Dendritic cell treated with granulocyte-macrophage colony-stimulating factor and Interleukin-4, amounts not matched to agents 40 ng/mL and 50 ng/mL, for 4 days (primary cell): ENCODE measurements around the gene LDLRAD4.

ENCODE experiments used
- H3K27ac Mint-ChIP-seq: one replicate; pipeline ENCODE4 v1.8.0; 2022; ENCODE audit warnings: mild to moderate bottlenecking, mixed read lengths
- H3K27me3 Mint-ChIP-seq: one replicate; pipeline ENCODE4 v1.8.0; 2022; ENCODE audit warnings: mild to moderate bottlenecking, mixed read lengths
- H3K36me3 Mint-ChIP-seq: one replicate; pipeline ENCODE4 v1.8.0; 2022; ENCODE audit warnings: low read depth, mixed read lengths
- H3K4me1 Mint-ChIP-seq: one replicate; pipeline ENCODE4 v1.8.0; 2022; ENCODE audit warnings: low read depth, mixed read lengths
- H3K4me3 Mint-ChIP-seq: one replicate; pipeline ENCODE4 v1.8.0; 2022; ENCODE audit warnings: mild to moderate bottlenecking, moderate library complexity, mixed read lengths
- H3K9me3 Mint-ChIP-seq: one replicate; pipeline ENCODE4 v1.8.0; 2022; ENCODE audit warnings: mixed read lengths
- intact Hi-C: fragments of 100-400 bp; cut with micrococcal nuclease; formaldehyde crosslinking; loops from one replicate; pipeline ENCODE4 v1.15.0; 2022

LDLRAD4 gene

DNA sequence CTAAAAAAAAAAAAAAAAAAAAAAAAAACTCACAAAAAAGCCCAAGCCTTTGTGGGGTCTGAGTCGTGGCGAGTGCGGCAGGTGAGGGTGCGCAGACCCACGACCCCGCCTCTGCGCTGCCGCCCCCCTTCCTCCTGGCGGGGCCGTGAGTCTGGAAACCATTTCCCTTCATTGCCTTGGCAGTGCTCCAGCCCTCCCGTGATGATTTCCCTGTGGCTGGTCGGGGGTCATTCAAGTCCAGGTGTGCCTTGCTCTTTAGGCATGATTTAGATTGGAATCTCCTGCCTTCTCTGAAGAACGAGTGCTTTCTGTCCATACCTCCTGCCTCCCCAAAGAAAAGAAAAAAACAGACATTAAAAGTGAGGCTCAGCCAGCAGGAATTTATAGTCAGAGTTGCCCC, 346.0 kb downstream of the LDLRAD4 start:
- no peaks in the 10 kb centered on the region for H3K27me3 Mint-ChIP-seq
- no peaks in the 10 kb centered on the region for H3K36me3 Mint-ChIP-seq
- H3K4me3 Mint-ChIP-seq, result no peak overlapping the region
- intact Hi-C loops, result loop anchor here (5.0 kb wide), 1 partner anchor 48 kb away; no protein-coding TSS in a partner anchor
- H3K4me1 Mint-ChIP-seq, result peaks cover 86% of the 10 kb centered on the region
- no peaks in the 10 kb centered on the region for H3K9me3 Mint-ChIP-seq
- H3K27ac Mint-ChIP-seq, result peak overlapping the region; percentile 81

DNA sequence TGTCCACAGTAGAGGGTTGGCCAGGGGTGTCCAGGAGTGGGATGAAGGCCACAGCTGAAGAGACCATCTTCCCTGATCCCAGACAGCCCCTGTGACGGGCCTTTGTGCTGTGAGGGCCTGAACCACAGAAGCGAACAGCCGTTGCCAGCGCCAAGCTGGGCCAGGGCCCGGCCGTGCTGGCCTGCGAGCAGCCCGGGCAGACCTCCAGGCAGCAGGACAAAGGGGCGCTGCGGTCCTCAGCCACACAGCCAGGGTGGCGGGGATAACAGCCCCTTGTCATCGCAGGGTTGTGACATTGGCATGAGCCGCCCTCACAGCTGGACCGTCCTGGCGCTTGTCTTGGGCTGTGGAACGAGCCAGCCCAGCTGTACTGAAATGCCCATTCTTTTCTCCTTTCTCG, 346.7 kb downstream of the LDLRAD4 start:
- Mint-ChIP-seq H3K4me1 (peaks cover 87% of the 10 kb centered on the region), H3K36me3 (no peaks in the 10 kb centered on the region), H3K27me3 (no peaks in the 10 kb centered on the region), H3K27ac (peak overlapping the region; percentile 91), H3K4me3 (no peak overlapping the region), H3K9me3 (no peaks in the 10 kb centered on the region)
- intact Hi-C loops, result no loop called here

DNA sequence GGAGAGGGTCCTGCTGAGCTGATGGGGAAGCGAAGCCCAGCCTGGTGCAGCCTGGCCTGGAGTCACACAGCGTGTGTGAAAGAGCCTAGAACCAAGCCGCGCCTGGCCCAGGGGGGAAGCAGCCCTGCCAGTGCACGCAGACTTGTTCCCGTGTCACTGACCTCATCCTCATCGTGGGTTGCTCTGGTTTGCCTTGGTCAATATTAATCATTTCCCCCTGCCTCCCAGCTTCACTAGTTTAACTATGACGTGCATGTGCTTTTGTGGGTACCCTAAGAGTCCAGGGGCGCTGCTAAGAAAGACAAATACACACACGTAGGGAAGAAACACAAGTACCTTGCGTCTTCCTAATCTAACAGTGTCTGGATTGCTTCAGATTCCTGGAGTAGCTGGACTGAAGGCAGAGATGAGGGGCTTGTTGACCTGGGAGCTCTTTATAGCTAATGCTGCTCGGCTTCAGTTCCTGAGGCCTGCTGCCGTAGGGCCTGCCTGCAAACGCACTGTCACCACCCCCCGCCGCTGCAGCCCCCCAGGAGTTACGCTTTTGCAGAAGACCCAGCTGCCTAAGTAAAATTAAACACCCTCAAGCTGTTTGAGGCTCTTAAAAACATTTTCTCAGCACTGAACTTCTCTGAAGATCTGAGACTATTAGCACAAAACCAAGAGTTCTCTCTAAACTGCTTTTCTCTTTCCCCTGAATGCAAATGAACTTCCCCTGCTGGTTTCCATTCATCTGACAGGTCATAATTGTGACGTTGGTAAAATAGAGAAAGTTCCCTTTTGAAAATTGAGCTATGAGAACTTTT, 348.6 kb downstream of the LDLRAD4 start:
- Mint-ChIP-seq H3K27ac (peak overlapping the region; percentile 91), H3K27me3 (no peaks in the 10 kb centered on the region), H3K4me1 (peaks cover 85% of the 10 kb centered on the region), H3K4me3 (peak overlapping the region; percentile 46), H3K9me3 (no peaks in the 10 kb centered on the region), H3K36me3 (no peaks in the 10 kb centered on the region)
- intact Hi-C loops, result loop anchor here (1.0 kb wide), 1 partner anchor 10 kb away; no protein-coding TSS in a partner anchor

DNA sequence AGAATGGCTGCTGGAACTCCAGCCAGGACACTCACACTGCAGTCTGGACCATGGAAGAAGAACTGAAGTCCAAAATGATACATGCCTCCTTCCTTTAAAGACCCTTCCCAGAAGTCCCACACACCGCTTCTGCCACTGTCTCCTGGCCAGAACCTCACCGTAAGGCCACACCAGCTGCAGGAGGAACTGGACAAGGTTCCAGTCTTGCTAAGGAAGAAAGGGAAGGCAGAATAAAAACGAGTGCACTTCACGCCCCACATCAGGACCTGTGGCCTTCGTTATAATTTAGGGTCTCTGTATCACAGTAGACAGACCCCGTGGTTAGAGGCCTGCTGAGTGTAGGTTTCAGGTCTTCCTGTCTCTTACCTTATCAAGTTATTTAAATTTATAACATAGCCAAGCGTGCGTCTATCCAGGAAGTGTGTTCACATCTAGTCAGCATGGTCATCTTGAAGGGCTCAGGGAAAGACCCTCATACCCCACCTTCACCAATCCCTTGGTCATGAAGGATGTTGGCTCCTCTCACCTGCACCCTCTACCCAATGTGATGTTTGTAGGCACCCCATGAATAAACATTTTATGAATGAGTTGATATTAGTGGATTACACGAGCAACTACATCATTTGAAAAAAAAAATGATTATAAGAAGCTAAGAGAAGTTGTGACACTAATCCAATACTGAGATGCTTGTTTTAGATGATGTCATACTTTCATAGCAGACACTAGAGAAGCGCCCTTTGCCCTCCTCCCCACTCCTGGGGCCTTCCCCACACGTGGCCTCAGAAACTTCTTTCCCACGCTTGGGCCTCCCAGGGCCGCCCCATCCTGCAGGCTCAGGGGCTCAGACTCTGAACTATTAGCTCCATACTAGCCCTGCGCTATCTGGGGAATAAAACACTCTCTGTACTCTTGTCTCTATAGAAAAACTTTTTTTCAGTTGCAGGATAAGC, 350.2 kb downstream of the LDLRAD4 start:
- H3K4me3 Mint-ChIP-seq, result no peak overlapping the region
- H3K27ac Mint-ChIP-seq, result peak overlapping the region; percentile 91
- no peaks in the 10 kb centered on the region for H3K27me3 Mint-ChIP-seq
- no peaks in the 10 kb centered on the region for H3K36me3 Mint-ChIP-seq
- intact Hi-C loops, result no loop called here
- H3K4me1 Mint-ChIP-seq, result peaks cover 79% of the 10 kb centered on the region
- H3K9me3 Mint-ChIP-seq, result no peaks in the 10 kb centered on the region

DNA sequence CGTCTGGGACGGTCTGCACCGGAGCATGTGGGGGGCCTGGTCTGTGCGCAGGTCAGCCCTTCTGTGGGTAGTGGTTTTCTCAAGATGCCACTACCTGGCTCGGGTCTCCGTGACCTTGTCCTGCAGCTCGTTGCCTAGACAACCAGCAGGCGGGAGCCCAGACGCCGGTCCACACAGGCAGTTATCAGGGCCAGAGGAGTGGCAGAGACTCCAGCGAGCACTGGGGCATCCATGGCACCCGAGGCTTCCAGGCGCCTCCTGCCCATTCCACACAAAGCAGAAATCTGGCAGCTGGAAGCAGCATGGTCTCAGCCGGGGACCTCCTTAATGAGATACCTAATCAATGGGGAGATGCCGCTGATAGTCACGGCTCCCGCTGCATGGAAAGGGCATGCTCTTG, 351.7 kb downstream of the LDLRAD4 start:
- Mint-ChIP-seq H3K27me3 (no peaks in the 10 kb centered on the region), H3K4me3 (no peak overlapping the region), H3K36me3 (no peaks in the 10 kb centered on the region), H3K9me3 (no peaks in the 10 kb centered on the region), H3K27ac (peak overlapping the region; percentile 53), H3K4me1 (peaks cover 84% of the 10 kb centered on the region)
- intact Hi-C loops, result no loop called here

DNA sequence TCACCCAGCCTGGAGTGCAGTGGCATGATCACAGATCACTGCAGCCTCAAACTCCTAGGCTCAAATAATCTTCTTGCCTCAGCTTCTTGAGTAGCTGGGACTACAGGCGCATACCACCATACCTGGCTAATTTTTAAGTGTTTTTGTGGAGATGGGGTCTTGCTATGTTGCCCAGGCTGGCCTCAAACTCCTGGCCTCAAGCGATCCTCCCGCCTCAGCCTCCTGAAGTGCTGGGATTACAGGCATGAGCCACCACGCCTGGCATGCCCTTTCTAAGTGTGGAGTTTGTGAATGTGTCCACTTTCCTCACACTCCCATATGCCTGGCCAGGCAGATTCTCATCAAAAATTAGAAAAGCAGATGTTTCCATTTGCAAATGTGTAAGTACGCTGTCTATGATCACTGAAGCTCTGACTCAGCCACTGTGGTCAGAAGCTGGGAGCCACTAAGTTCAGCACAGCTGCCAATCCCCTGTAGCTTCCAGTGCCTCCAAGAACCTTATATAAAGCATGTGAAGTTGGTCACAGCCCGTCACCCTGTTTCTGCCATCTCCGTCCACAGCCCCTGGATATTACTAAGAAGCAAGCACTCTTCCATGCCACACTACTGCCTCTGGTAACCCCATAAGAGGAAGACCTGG, 352.4 kb downstream of the LDLRAD4 start:
- Mint-ChIP-seq H3K9me3 (no peaks in the 10 kb centered on the region), H3K4me1 (peaks cover 84% of the 10 kb centered on the region), H3K4me3 (no peak overlapping the region), H3K27ac (peak overlapping the region; percentile 53), H3K36me3 (no peaks in the 10 kb centered on the region), H3K27me3 (no peaks in the 10 kb centered on the region)
- intact Hi-C loops, result no loop called here

DNA sequence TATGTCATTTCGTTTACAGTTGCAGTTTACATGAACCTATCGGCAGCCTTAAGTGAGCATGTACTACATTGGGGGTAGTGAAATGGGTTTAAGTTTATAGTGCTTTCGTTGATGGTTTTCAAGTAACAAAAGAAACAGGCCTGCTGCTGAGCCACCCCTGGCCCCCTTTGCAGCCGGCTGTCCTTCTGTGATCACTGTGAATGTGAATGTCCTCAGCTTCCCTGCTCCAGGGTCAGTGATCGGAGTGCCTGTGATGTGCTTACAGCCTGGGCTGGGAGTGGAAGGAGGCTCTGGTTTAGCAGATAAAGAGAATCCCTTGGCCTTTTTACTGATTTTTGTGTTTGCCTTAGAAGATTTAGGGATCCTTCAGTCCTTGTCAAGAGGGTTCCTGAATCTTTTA, 353.6 kb downstream of the LDLRAD4 start:
- no peaks in the 10 kb centered on the region for H3K9me3 Mint-ChIP-seq
- intact Hi-C loops, result no loop called here
- no peaks in the 10 kb centered on the region for H3K27me3 Mint-ChIP-seq
- no peak overlapping the region for H3K27ac Mint-ChIP-seq
- no peaks in the 10 kb centered on the region for H3K36me3 Mint-ChIP-seq
- H3K4me1 Mint-ChIP-seq, result peaks cover 84% of the 10 kb centered on the region
- H3K4me3 Mint-ChIP-seq, result no peak overlapping the region

DNA sequence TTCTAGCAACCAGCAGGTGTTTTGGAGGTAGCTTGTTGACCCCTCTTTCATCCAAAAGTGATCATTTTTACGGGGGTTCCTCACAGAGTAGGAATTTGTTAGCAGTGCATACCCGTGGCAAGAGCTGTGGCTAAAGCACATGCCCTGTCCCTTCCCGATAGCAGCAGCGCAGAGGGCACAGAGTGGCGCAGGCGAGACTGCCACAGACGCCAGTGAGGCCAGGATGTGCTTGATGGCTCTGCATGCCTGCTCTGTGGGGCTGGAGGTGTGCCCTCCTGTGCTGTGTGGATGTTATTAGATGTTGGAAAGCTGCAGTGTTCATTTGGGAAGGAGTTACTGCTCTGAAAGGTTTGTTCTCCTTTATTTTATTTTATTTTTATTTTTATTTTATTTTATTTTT, 354.2 kb downstream of the LDLRAD4 start:
- intact Hi-C loops, result no loop called here
- Mint-ChIP-seq H3K36me3 (no peaks in the 10 kb centered on the region), H3K27me3 (no peaks in the 10 kb centered on the region), H3K4me1 (peaks cover 84% of the 10 kb centered on the region), H3K27ac (no peak overlapping the region), H3K4me3 (no peak overlapping the region), H3K9me3 (no peaks in the 10 kb centered on the region)

DNA sequence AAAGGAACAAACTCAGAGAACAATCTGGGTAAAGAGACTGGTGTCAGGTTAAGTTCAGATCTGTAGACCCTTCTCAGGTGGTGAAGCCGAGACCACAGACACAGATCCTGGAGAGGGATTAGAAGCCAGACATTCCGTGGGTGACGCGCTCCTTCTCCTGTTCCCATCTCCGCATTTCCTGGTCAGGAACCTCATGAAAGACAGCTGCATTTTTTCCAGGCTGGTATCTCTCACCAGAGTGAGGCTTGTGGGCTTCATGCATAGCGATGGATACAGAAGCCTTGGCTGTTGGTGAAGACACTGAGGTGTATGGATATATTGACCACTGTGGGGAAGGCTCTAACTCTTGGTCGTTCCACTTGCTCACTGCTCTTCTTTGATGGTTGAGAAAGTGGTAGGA, 355.2 kb downstream of the LDLRAD4 start:
- Mint-ChIP-seq H3K4me1 (peaks cover 84% of the 10 kb centered on the region), H3K9me3 (no peaks in the 10 kb centered on the region), H3K27ac (no peak overlapping the region), H3K27me3 (no peaks in the 10 kb centered on the region), H3K36me3 (no peaks in the 10 kb centered on the region), H3K4me3 (no peak overlapping the region)
- intact Hi-C loops, result no loop called here

DNA sequence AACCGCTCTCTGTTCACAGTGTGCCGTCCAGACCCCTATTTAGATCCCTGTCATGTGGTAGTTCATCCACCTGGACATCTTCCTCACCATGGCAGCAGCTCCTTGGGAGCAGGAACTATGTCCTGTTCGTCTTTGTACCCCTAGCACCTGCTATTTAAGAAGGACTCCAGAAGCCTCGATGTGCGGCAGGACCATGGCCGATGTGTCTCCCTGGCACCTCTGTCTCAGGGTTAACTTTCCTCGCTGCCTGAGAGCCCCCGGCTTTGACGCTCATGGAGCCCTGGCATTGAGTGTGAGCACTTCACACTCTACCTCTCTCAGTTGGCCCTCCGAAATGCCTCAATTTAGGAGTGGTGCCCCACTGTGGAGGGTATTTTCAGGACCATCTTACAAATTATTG, 355.8 kb downstream of the LDLRAD4 start:
- H3K4me1 Mint-ChIP-seq, result peaks cover 80% of the 10 kb centered on the region
- intact Hi-C loops, result no loop called here
- H3K4me3 Mint-ChIP-seq, result no peak overlapping the region
- H3K36me3 Mint-ChIP-seq, result no peaks in the 10 kb centered on the region
- no peaks in the 10 kb centered on the region for H3K27me3 Mint-ChIP-seq
- H3K9me3 Mint-ChIP-seq, result no peaks in the 10 kb centered on the region
- H3K27ac Mint-ChIP-seq, result no peak overlapping the region

DNA sequence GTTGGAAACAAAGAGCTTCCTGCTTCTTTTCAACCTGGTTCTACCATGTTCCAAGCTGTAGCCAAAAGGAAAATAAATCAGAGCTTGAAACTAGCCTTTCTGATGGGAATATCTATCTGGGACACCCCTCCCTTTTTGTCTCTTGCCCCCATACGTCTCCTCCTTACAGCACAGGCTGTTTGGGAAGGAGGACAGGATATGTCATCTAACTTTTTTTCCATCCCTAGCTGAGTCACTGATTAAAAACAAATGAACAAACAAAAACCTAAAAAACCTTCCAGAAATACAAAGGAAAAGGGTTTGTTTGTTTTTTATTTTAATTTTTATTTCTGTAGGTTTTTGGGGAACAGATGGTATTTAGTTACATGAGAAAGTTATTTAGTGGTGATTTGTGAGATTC, 356.2 kb downstream of the LDLRAD4 start:
- Mint-ChIP-seq H3K4me3 (no peak overlapping the region), H3K27me3 (no peaks in the 10 kb centered on the region), H3K36me3 (no peaks in the 10 kb centered on the region), H3K4me1 (peaks cover 83% of the 10 kb centered on the region), H3K27ac (no peak overlapping the region), H3K9me3 (no peaks in the 10 kb centered on the region)
- intact Hi-C loops, result no loop called here

DNA sequence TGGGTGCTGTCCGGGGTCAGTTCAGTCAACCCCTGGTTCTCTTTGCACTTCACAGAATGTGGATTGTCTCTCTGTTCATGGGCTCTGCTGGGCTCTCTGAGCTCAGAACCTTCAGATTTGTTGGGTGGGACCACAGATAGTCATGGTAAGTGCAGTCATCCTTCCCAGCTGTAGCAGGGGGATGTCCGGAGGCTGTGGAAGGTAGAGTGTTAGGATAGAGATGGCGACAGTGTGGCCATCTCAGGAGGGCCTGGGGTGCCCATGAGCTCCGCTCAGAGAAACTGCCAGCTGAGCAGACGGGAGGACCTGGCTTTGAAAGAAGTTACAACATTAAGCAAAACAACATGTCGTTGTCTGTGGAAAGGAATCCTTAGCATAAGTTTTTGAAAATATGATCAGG, 358.0 kb downstream of the LDLRAD4 start:
- Mint-ChIP-seq H3K4me3 (peak overlapping the region; percentile 62), H3K27ac (peak overlapping the region; percentile 97), H3K27me3 (no peaks in the 10 kb centered on the region), H3K36me3 (no peaks in the 10 kb centered on the region), H3K4me1 (peaks cover 75% of the 10 kb centered on the region), H3K9me3 (no peaks in the 10 kb centered on the region)
- intact Hi-C loops, result loop anchor here (2.0 kb wide), 1 partner anchor 14 kb away; no protein-coding TSS in a partner anchor

DNA sequence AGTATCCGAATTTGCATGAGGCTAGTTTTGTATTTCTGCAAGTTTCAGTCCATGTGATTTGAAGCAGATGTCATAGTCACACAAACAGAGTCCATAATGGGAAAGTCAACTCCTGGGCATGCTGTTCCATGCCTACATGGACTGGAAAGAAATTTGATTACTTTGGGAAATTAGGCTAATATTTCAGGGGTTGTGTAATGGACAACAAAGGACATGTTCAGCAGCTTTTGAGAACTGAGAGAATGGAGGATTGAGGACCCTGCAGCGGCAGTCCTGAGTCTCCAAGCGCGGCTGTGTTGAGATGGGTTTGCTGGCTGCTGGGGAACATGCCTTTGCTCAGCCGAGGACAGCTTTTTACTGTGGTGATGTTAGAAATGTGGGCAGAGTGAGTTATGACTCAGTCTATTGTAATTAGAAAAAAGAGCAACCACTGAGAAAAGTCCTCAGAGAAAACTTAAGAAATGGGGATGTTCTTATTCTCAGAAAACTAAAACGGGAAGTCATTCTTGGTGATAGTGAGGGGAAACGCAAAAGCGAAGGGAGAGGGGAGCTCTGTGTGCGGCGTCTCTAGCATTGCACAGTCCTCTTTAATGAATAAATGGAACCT, 358.6 kb downstream of the LDLRAD4 start:
- no peaks in the 10 kb centered on the region for H3K27me3 Mint-ChIP-seq
- peak overlapping the region; percentile 97 for H3K27ac Mint-ChIP-seq
- intact Hi-C loops, result loop anchor here (1.0 to 2.0 kb wide), 2 partner anchors 10 to 14 kb away; no protein-coding TSS in a partner anchor
- no peaks in the 10 kb centered on the region for H3K36me3 Mint-ChIP-seq
- H3K4me3 Mint-ChIP-seq, result peak overlapping the region; percentile 62
- peaks cover 79% of the 10 kb centered on the region for H3K4me1 Mint-ChIP-seq
- H3K9me3 Mint-ChIP-seq, result no peaks in the 10 kb centered on the region
